Neural progenitor cell (in vitro differentiated cells): ENCODE results near the gene KIAA1586. TPM values are rescaled to one million over a fixed set of nuclear protein-coding genes. Genes with fewer than 3 reads are reported as not detected.

Experiments used
- DNase-seq: peaks from one replicate; pipeline ENCODE4 v3.0.0-alpha.2; 2016; ENCODE audit warnings: low spot score
- H2AFZ ChIP-seq: fragments of 200-600 bp; sonication (generic); replicated peaks from 2 replicates; pipeline ENCODE4 v1.6.1; 2016; ENCODE audit warnings: antibody characterized with exemption
- H3F3A ChIP-seq: fragments of 200-600 bp; sonication (generic); 2 replicates; pipeline ENCODE4 v1.6.1; 2016; ENCODE audit warnings: antibody characterized with exemption, low read depth
- H3K27ac ChIP-seq: fragments of 200-600 bp; sonication (generic); 2 replicates; pipeline ENCODE4 v1.5.1; 2016; ENCODE audit warnings: mild to moderate bottlenecking
- H3K27me3 ChIP-seq: fragments of 200-600 bp; sonication (generic); 2 replicates; pipeline ENCODE4 v1.6.1; 2016; ENCODE audit warnings: mild to moderate bottlenecking, moderate library complexity
- H3K36me3 ChIP-seq: fragments of 200-600 bp; sonication (generic); 2 replicates; pipeline ENCODE4 v1.5.1; 2016
- H3K4me1 ChIP-seq: fragments of 200-600 bp; sonication (generic); 2 replicates; pipeline ENCODE4 v1.6.1; 2016; ENCODE audit warnings: mixed run types
- H3K4me2 ChIP-seq: fragments of 200-600 bp; sonication (generic); 2 replicates; pipeline ENCODE4 v1.6.1; 2016
- H3K4me3 ChIP-seq: fragments of 200-600 bp; sonication (generic); 2 replicates; pipeline ENCODE4 v1.5.1; 2016
- H3K79me2 ChIP-seq: fragments of 200-600 bp; sonication (generic); 2 replicates; pipeline ENCODE4 v1.6.1; 2016; ENCODE audit warnings: low read depth
- H3K9ac ChIP-seq: fragments of 200-600 bp; sonication (generic); 2 replicates; pipeline ENCODE4 v1.6.1; 2016
- H3K9me3 ChIP-seq: fragments of 200-600 bp; sonication (generic); 2 replicates; pipeline ENCODE4 v1.5.1; 2016; ENCODE audit warnings: low read depth
- H4K20me1 ChIP-seq: fragments of 200-600 bp; sonication (generic); 2 replicates; pipeline ENCODE4 v1.6.1; 2016; ENCODE audit warnings: low read depth
- H3K27ac Mint-ChIP-seq: 3 replicates; pipeline ENCODE4 v1.8.0; 2021; ENCODE audit warnings: mixed read lengths
- H3K27me3 Mint-ChIP-seq: 2 replicates; pipeline ENCODE4 v1.8.0; 2022; ENCODE audit warnings: low read depth, mild to moderate bottlenecking, inconsistent platforms, moderate library complexity, mixed read lengths; ENCODE audit not compliant: insufficient read depth
- H3K36me3 Mint-ChIP-seq: 3 replicates; pipeline ENCODE4 v1.8.0; 2021; ENCODE audit warnings: mixed read lengths
- H3K4me1 Mint-ChIP-seq: 3 replicates; pipeline ENCODE4 v1.8.0; 2021; ENCODE audit warnings: mixed read lengths
- H3K4me3 Mint-ChIP-seq: 3 replicates; pipeline ENCODE4 v1.8.0; 2021; ENCODE audit warnings: mild to moderate bottlenecking, moderate library complexity, mixed read lengths
- H3K9me3 Mint-ChIP-seq: 3 replicates; pipeline ENCODE4 v1.8.0; 2020; ENCODE audit warnings: mixed read lengths
- CTCF ChIP-seq: fragments of 200-600 bp; sonication (generic); IDR thresholded peaks from 2 replicates; pipeline ENCODE4 v1.5.1; 2017; ENCODE audit warnings: antibody characterized with exemption, mild to moderate bottlenecking
- EZH2 ChIP-seq: fragments of 200-600 bp; sonication (generic); IDR thresholded peaks from 2 replicates; pipeline ENCODE4 v1.6.1; 2017; ENCODE audit warnings: antibody characterized with exemption, mild to moderate bottlenecking, moderate library complexity
- EZH2phosphoT487 ChIP-seq: fragments of 200-600 bp; sonication (generic); IDR thresholded peaks from 2 replicates; pipeline ENCODE4 v1.6.1; 2017; ENCODE audit warnings: antibody characterized with exemption
- total RNA-seq: library from RNA; depleted of rRNA; stranded (reverse); fragments of >200 nt; gene quantifications from 2 replicates; pipeline ENCODE4 v1.2.3, GENCODE V29; 2015; ENCODE audit warnings: low replicate concordance

Gene KIAA1586
- total RNA-seq, 1 donor from 2014 or later = 88.1 TPM

- Mint-ChIP-seq H3K36me3 (peaks cover 7% of the 10 kb centered on the region), H3K4me3 (no peak overlapping the region), H3K27me3 (peaks cover 5% of the 10 kb centered on the region), H3K9me3 (no peaks in the 10 kb centered on the region), H3K4me1 (peaks cover 20% of the 10 kb centered on the region), H3K27ac (no peak overlapping the region)
- Histone ChIP-seq H2AFZ (no peak overlapping the region), H3K4me1 (peaks cover 21% of the 10 kb centered on the region), H4K20me1 (peaks cover 5% of the 10 kb centered on the region), H3K36me3 (no peaks in the 10 kb centered on the region), H3K27ac (no peak overlapping the region), H3K27me3 (no peaks in the 10 kb centered on the region), H3K4me3 (no peak overlapping the region), H3K79me2 (peaks cover 6% of the 10 kb centered on the region), H3K9me3 (no peaks in the 10 kb centered on the region), H3K9ac (no peak overlapping the region), H3F3A (peaks cover 12% of the 10 kb centered on the region), H3K4me2 (no peak overlapping the region)
- TF ChIP-seq CTCF (no peak), EZH2phosphoT487 (no peak), EZH2 (no peak)
- no peak for DNase-seq
Measured at GRCh38 chr6:57086843-57087242, 40.4 kb downstream of the KIAA1586 start.

GRCh38 chr6:57087916-57088315, 41.4 kb downstream of the KIAA1586 start:
- Mint-ChIP-seq H3K4me1 (peaks cover 28% of the 10 kb centered on the region), H3K9me3 (no peaks in the 10 kb centered on the region)
- H4K20me1 ChIP-seq = peaks cover 16% of the 10 kb centered on the region

GRCh38 chr6:57089265-57089664, 42.8 kb downstream of the KIAA1586 start:
- peaks cover 5% of the 10 kb centered on the region for H3K27me3 Mint-ChIP-seq
- peak overlapping the region; percentile 8 for H3K27ac ChIP-seq

More at GRCh38 chr6:57087916-57088315, 41.4 kb downstream of the KIAA1586 start:
- Histone ChIP-seq H3K4me1 (peaks cover 23% of the 10 kb centered on the region), H3K4me3 (no peak overlapping the region), H3F3A (peaks cover 7% of the 10 kb centered on the region), H3K9me3 (no peaks in the 10 kb centered on the region), H3K79me2 (peaks cover 17% of the 10 kb centered on the region), H3K9ac (no peak overlapping the region), H3K27me3 (no peaks in the 10 kb centered on the region), H2AFZ (no peak overlapping the region), H3K36me3 (peaks cover 6% of the 10 kb centered on the region), H3K27ac (no peak overlapping the region), H3K4me2 (no peak overlapping the region)
- H3K4me3 Mint-ChIP-seq = no peak overlapping the region
- H3K27ac Mint-ChIP-seq = no peak overlapping the region
- TF ChIP-seq CTCF (no peak), EZH2 (no peak), EZH2phosphoT487 (no peak)
- H3K27me3 Mint-ChIP-seq = peaks cover 5% of the 10 kb centered on the region
- no peak for DNase-seq
- H3K36me3 Mint-ChIP-seq = peaks cover 11% of the 10 kb centered on the region

More at GRCh38 chr6:57089265-57089664, 42.8 kb downstream of the KIAA1586 start:
- peak overlapping the region; percentile 89 for H3K4me3 Mint-ChIP-seq
- H3K27me3 ChIP-seq = no peaks in the 10 kb centered on the region
- peak overlapping the region; percentile 54 for H3K4me3 ChIP-seq
- peaks cover 33% of the 10 kb centered on the region for H3K4me1 Mint-ChIP-seq
- H3F3A ChIP-seq = peaks cover 7% of the 10 kb centered on the region
- TF ChIP-seq CTCF = no peak
- TF ChIP-seq EZH2phosphoT487 = no peak
- TF ChIP-seq EZH2 = no peak
- no peaks in the 10 kb centered on the region for H3K9me3 Mint-ChIP-seq
- peak overlapping the region; percentile 14 for H3K27ac Mint-ChIP-seq
- H4K20me1 ChIP-seq = peaks cover 29% of the 10 kb centered on the region
- DNase-seq = peak; percentile 11
- H3K79me2 ChIP-seq = peaks cover 30% of the 10 kb centered on the region
- H3K4me2 ChIP-seq = peak overlapping the region; percentile 74
- peaks cover 8% of the 10 kb centered on the region for H3K36me3 ChIP-seq
- H3K9ac ChIP-seq = no peak overlapping the region
- peaks cover 25% of the 10 kb centered on the region for H3K4me1 ChIP-seq
- no peaks in the 10 kb centered on the region for H3K9me3 ChIP-seq
- H3K36me3 Mint-ChIP-seq = peaks cover 11% of the 10 kb centered on the region
- H2AFZ ChIP-seq = peak overlapping the region; percentile 1
